Stimulated activated CD4-positive, alpha-beta T cell treated with anti-CD3 and anti-CD28 coated beads, Interleukin-2, amount 100 ng/mL, for 4 hours (primary cell): ENCODE results near the gene IL21.
"Not testable (repeated sequence)": the region's sequence is repeated elsewhere in the genome, so short reads cannot be mapped to it uniquely, and the experiment has no call there.

ENCODE experiments used
- DNase-seq: peaks from one replicate; pipeline ENCODE4 v3.0.0-alpha.2; 2020; ENCODE audit warnings: low read depth

IL21 gene

GRCh38 chr4:122577189-122577553, 43.7 kb downstream of the IL21 start:
- DNase-seq, result no peak

- peak; percentile 22 for DNase-seq
Measured at GRCh38 chr4:122576261-122577188, 44.3 kb downstream of the IL21 start.

- DNase-seq, result not testable (repeated sequence)
Measured at GRCh38 chr4:122574347-122574746, 46.5 kb downstream of the IL21 start.

GRCh38 chr4:122562449-122562848, 58.4 kb downstream of the IL21 start:
- DNase-seq, result no peak
